ENCODE data around the gene MAPT.

GRCh38 chr17:45997624-45998023, 103.3 kb downstream of the MAPT start:
- TF ChIP-seq, protein P1, sequence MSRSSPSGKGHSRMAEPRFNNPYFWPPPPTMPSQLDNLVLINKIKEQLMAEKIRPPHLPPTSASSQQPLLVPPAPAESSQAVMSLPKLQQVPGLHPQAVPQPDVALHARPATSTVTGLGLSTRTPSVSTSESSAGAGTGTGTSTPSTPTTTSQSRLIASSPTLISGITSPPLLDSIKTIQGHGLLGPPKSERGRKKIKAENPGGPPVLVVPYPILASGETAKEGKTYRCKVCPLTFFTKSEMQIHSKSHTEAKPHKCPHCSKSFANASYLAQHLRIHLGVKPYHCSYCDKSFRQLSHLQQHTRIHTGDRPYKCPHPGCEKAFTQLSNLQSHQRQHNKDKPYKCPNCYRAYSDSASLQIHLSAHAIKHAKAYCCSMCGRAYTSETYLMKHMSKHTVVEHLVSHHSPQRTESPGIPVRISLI (CRISPR knock-in tag; IDR thresholded peaks at IDR 0.05; ENCODE audit: borderline replicate concordance): no peak
- TF ChIP-seq ZNF652 (CRISPR knock-in tag; IDR thresholded peaks at IDR 0.05; ENCODE audit: borderline replicate concordance, low read depth): no peak

All from HepG2 (cell line).